GM12891 (cell line): ENCODE data around the gene MAST1.

Source experiments
- PAX5 ChIP-seq: IDR thresholded peaks from 2 replicates; pipeline ENCODE4 v1.6.1; 2011; ENCODE audit warnings: low read length, moderate library complexity, mild to moderate bottlenecking; ENCODE audit not compliant: insufficient read depth, severe bottlenecking
- POLR2A ChIP-seq: IDR thresholded peaks from 2 replicates; pipeline ENCODE4 v1.6.1; 2011; ENCODE audit warnings: low read depth, low read length, control low read depth
- POLR2AphosphoS5 ChIP-seq: IDR thresholded peaks from 2 replicates; pipeline ENCODE4 v1.6.1; 2011; ENCODE audit warnings: low read depth, low read length, control low read depth

GRCh38 chr19:12907166-12907565, 68.9 kb downstream of the MAST1 start:
- TF ChIP-seq POLR2A (no peak), PAX5 (no peak), POLR2AphosphoS5 (no peak)
